ENCODE results near the gene LONRF3.

- TF ChIP-seq, protein P1, sequence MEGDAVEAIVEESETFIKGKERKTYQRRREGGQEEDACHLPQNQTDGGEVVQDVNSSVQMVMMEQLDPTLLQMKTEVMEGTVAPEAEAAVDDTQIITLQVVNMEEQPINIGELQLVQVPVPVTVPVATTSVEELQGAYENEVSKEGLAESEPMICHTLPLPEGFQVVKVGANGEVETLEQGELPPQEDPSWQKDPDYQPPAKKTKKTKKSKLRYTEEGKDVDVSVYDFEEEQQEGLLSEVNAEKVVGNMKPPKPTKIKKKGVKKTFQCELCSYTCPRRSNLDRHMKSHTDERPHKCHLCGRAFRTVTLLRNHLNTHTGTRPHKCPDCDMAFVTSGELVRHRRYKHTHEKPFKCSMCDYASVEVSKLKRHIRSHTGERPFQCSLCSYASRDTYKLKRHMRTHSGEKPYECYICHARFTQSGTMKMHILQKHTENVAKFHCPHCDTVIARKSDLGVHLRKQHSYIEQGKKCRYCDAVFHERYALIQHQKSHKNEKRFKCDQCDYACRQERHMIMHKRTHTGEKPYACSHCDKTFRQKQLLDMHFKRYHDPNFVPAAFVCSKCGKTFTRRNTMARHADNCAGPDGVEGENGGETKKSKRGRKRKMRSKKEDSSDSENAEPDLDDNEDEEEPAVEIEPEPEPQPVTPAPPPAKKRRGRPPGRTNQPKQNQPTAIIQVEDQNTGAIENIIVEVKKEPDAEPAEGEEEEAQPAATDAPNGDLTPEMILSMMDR (IDR thresholded peaks at IDR 0.05), result no peak
- TF ChIP-seq REST (IDR thresholded peaks at IDR 0.05; ENCODE audit: insufficient read depth in 1 of 2, low read depth in 2 of 2, low read length in 1 of 2) (no peak), SIN3A (IDR thresholded peaks at IDR 0.05; ENCODE audit: borderline replicate concordance, insufficient read depth, low read depth, low read length) (no peak)
Observed at GRCh38 chrX:118948270-118948669, 26.1 kb upstream of the LONRF3 start.
